Eye (tissue), 1 donor: Measurements from ENCODE around the gene MYOT.
A peak's percentile ranks its signal among the peaks of the same experiment; 100 is the strongest.
"Not testable (repeated sequence)": the region's sequence is repeated elsewhere in the genome, so short reads cannot be mapped to it uniquely, and the experiment has no call there.

Experiments
- DNase-seq: peaks from one replicate; pipeline ENCODE4 v3.0.0-alpha.2; 2015

The MYOT gene, protein sequence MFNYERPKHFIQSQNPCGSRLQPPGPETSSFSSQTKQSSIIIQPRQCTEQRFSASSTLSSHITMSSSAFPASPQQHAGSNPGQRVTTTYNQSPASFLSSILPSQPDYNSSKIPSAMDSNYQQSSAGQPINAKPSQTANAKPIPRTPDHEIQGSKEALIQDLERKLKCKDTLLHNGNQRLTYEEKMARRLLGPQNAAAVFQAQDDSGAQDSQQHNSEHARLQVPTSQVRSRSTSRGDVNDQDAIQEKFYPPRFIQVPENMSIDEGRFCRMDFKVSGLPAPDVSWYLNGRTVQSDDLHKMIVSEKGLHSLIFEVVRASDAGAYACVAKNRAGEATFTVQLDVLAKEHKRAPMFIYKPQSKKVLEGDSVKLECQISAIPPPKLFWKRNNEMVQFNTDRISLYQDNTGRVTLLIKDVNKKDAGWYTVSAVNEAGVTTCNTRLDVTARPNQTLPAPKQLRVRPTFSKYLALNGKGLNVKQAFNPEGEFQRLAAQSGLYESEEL

DNA sequence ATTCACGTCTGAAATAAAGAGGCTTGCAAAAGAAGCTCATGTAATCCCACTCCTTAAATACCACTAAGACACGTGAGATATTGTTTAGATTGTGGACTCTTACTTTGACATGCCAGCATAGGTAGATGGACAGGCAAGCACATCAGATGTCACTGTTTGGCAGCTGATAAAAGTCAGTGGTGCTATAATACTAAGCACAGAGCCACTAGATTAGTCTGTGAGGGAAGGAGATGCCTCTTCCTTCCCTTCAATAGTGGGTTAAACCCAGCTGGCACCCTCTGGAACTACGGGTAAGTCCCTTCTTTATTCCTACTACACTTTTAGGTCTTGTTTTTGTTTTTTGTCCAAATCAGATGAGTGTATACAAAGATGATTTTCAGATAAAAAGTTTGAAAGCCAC, at the start of gene MYOT:
MYOT (plus strand) TSS at position 197 of the 400 bp plus-strand sequence. CDS start 2,792 bp downstream, outside the sequence.
- DNase-seq, result no peak

DNA sequence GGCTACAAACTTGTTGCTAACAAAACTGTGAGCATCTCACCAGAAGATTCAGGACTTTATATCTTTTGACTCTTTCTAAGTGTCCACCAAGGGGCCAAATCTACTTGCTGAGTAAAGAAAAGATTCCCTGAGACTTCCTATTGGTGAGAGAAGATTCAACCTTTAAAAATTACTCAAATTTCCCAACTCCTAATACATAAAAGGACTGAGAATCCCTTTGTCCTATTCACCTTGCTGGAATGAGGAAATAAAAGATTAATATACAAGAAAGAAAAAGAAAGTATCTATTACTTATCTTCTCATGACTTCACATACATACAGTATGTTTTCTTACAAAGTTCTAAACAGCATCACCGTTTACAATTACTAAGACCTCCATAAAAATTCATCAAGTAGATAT, 47.9 kb upstream of the MYOT start:
- no peak for DNase-seq

- DNase-seq, result peak; percentile 44
These were observed 45.4 kb upstream of the MYOT start for GRCh38 chr5:137822158-137822764.

DNA sequence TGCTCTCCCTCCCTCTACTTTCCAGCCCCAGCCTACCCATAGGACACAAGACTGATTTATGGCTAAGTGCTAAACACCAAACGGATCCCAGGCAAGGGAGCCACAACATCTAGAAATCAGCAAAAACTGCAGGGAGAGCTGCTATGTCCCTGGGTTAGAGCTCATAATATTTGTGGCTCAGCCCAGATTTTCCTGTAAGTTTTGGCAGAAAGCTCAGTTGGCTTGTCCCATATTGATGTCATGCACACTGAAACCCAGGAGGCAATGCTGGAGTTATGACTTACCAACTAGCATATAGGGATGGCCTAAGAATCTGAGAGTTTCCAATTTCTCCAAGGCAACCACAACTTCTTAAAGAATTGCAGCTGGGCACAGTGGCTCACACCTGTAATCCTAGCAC, 44.7 kb upstream of the MYOT start:
- DNase-seq, result no peak

DNA sequence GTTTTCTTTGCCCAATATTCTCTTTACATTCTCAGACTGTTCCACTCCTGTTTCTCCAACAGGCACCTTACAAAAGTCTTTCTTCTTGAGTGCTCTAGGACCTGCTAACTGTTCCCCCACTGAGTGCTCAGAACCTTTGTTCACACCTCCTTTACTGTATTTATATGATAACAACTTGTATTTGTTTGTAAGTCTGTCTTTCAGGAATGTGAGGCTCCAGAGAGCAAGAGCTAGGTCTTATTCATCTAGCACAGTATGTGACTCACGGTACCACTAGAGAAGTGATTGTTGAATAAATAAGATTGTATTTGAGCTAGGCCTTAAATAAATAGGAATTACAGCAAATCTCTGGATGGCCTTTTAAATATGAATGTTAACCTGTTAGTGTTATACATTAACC, 42.5 kb upstream of the MYOT start:
- no peak for DNase-seq

- DNase-seq, result no peak
These were observed 41.6 kb upstream of the MYOT start for GRCh38 chr5:137826067-137826466.

- DNase-seq, result no peak
These were observed 39.5 kb upstream of the MYOT start for GRCh38 chr5:137828180-137828579.

DNA sequence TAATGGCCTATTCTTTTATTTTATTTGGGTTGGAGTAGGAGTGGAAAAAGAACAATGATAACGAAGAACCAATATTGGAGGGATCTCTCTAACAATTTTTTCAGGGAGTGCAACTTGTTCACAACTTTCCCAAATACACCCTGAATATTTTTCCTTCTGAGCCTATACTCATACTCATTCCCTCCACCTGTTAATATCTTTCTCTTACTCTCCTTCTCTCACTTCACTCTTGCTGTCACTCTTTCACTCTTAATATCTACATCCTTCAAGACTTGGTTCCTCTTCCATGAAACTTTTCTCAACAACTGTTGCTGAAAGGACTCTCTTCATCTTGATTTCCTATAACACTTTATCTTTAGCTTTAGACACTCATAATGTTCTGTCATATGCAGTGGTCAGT, 39.0 kb upstream of the MYOT start:
- no peak for DNase-seq

DNA sequence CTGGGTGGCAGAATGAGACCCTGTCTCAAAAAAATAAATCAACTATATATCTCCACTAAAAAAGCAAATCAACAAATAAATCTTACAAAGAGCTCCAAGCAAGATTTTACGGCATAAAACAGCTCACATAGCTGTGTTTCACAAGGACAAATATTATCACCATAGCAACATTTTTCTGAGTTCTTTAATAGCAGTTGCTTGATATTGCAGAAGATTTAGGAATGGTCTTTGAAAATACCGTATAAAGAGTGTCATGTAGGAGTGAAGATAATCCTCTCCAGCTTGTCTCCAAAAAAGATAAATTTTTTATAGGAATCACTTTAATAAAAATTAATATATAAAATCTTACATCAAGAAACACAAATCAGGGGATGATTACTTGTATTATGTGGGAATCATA, 36.6 kb upstream of the MYOT start:
- DNase-seq, result no peak

GRCh38 chr5:137831526-137831925, 36.1 kb upstream of the MYOT start:
- DNase-seq, result no peak

DNA sequence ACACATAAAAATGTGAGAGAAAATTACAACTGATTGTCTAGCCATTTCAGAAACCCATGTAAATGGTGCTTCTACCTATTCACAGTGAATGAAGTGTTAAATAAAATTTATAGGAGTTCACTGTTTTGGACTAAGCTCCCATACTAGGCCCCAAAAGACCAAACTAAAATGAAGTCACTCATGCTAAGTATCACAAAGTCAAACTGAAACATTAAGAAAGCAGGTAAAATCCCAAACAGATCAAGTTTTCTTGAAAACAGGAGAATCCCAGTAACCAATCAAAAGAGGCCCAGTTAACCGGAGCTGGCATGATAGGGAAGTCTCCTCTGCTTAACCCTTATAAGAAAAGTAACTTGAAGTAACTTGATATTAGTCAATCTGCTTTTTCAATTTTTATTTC, 35.2 kb upstream of the MYOT start:
- no peak for DNase-seq

GRCh38 chr5:137833463-137833862, 34.2 kb upstream of the MYOT start:
- DNase-seq, result no peak

GRCh38 chr5:137834498-137835049, 33.1 kb upstream of the MYOT start:
- DNase-seq, result peak; percentile 43

GRCh38 chr5:137836298-137836697, 31.4 kb upstream of the MYOT start:
- no peak for DNase-seq

DNA sequence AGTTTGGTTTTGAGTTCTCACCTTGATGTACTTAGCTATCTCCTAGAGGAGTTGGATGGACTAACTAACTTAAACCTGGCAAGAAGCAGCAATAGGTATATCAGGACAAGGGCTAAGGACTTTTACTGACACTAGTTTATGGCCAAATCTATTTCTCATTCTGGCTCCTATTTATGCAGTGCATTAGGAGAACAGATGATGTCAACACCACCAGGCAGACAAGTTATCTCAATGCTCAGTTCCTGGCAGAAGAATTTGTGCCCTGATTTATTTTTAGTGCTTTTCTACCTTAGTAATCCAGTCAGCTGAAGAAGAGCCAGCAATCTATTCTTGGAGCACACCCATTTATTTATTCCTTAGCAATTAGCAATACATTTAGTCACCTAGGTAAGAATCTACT, 30.7 kb upstream of the MYOT start:
- no peak for DNase-seq

- DNase-seq, result no peak
These were observed 29.9 kb upstream of the MYOT start for GRCh38 chr5:137837491-137838394.

GRCh38 chr5:137838976-137839375, 28.7 kb upstream of the MYOT start:
- no peak for DNase-seq

DNA sequence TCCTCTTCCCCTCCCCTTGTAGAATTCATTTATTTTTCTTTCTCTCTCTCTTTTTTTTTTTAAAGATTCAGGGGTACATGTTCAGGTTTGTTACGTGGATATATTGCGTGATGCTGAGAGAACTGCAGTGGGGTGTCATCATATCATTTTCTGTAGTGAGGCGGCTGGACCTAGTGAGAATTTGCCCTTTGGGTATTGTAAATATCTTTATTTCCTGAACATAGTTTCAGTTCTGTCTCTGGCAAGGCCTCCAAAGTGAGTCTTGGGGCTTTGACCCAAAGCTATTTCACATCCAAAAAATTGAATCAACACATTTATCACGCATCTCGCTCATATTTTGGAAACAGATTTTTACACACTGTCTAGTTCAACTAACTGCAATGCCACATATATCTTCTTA, 25.4 kb upstream of the MYOT start:
- DNase-seq, result no peak

GRCh38 chr5:137843676-137844299, 23.9 kb upstream of the MYOT start:
- no peak for DNase-seq

GRCh38 chr5:137845472-137845871, 22.2 kb upstream of the MYOT start:
- no peak for DNase-seq

- no peak for DNase-seq
These were observed 20.0 kb upstream of the MYOT start for GRCh38 chr5:137847687-137848086.

DNA sequence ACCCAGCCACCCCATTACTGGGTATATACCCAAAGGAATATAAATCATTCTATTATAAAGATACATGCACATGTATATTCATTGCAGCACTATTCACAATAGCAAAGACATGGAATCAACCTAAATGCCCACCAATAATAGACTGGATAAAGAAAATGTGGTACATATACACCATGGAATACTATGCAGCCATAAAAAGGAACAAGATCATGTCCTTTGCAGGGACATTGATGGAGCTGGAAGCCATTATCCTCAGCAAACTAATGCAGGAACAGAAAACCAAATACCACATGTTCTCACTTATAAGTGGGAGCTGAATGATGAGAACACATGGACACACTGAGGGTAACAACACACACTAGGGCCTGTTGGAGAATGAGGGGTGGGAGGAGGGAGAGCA, 14.5 kb upstream of the MYOT start:
- not testable (repeated sequence) for DNase-seq

DNA sequence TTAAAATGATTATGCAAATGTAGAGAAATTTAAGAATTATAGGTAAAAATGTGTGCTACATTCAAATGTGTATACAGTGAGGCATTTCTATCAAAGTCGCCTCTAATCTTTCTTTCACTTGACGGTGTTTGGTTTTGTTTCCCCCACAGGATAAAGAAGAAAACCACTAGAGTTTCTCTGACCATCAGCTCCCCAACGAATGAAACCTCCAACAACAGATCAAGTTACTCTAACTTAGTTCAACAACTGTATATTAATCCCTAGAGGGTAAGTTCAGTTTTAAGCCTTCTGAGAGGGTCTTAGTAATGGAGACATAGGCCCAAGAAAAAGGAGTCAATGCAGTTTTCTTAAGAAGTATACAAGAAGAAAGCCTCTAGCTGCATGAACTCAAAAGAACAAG, 11.5 kb upstream of the MYOT start:
- DNase-seq, result no peak
